ENCODE measurements around the gene SOX12.
A peak's percentile ranks its signal among the peaks of the same experiment; 100 is the strongest.
"Not testable (repeated sequence)": the region's sequence is repeated elsewhere in the genome, so short reads cannot be mapped to it uniquely, and the experiment has no call there.

SOX12 gene

GRCh38 chr20:354298-354977, 29.1 kb downstream of the SOX12 start:
- Histone ChIP-seq H3K27ac (ENCODE audit: low read length, poor library complexity, severe bottlenecking) (no peak overlapping the region), H2BK120ac (ENCODE audit: low read depth, low read length) (no peak overlapping the region), H3K14ac (ENCODE audit: low read length in 2 of 2) (peak overlapping the region in 1 of 2 experiments; percentile 49), H3K4ac (ENCODE audit: low read depth in 1 of 2, low read length in 2 of 2) (peak overlapping the region in 1 of 2 experiments; percentile 42), H3K4me3 (ENCODE audit: insufficient read depth in 1 of 2, low read depth in 1 of 2, low read length in 2 of 2) (no peak overlapping the region), H3K27me3 (ENCODE audit: control insufficient read depth in 1 of 2, insufficient read depth in 1 of 2, low read length in 2 of 2) (no peaks in the 10 kb centered on the region), H3K36me3 (ENCODE audit: control insufficient read depth in 1 of 2, insufficient read depth in 2 of 2, low read depth in 1 of 2, low read length in 2 of 2) (peaks cover 20 to 50% of the 10 kb centered on the region in 2 experiments), H3K4me1 (ENCODE audit: control insufficient read depth, insufficient read depth, low read depth, low read length) (peaks cover 4% of the 10 kb centered on the region), H2AFZ (ENCODE audit: low read depth, low read length) (no peak overlapping the region), H4K91ac (ENCODE audit: low read length) (no peak overlapping the region), H3K23ac (ENCODE audit: low read length in 2 of 2) (no peak overlapping the region), H3K79me1 (replicated peaks; ENCODE audit: low read length, poor library complexity, severe bottlenecking) (peaks cover 3% of the 10 kb centered on the region), H2BK12ac (ENCODE audit: low read length in 2 of 2) (peak overlapping the region; percentile 12 to 72), H4K8ac (ENCODE audit: low read length) (peak overlapping the region; percentile 33), H3K9ac (ENCODE audit: low read length) (peak overlapping the region; percentile 30), H2AK5ac (ENCODE audit: low read length, severe bottlenecking) (peak overlapping the region; percentile 23), H3K9me3 (ENCODE audit: control insufficient read depth, low read length) (no peaks in the 10 kb centered on the region), H3K4me2 (ENCODE audit: low read length, poor library complexity, severe bottlenecking) (no peak overlapping the region), H3K18ac (ENCODE audit: low read depth in 1 of 2, low read length in 2 of 2) (peak overlapping the region in 1 of 2 experiments; percentile 77), H2BK5ac (ENCODE audit: low read depth, low read length, poor library complexity, severe bottlenecking) (no peak overlapping the region), H2BK15ac (ENCODE audit: low read depth, poor library complexity, severe bottlenecking) (no peak overlapping the region)
- 18% methylated on average over 14 of the region's 14 CpGs for WGBS
- peak; percentile 82 for DNase-seq

GRCh38 chr20:356154-356553, 30.8 kb downstream of the SOX12 start:
- WGBS, result 81% methylated on average over 2 of the region's 2 CpGs
- H2AK5ac ChIP-seq (ENCODE audit: low read length, severe bottlenecking); H2BK12ac ChIP-seq (ENCODE audit: low read length in 2 of 2): not testable (repeated sequence)

GRCh38 chr20:356745-357144, 31.4 kb downstream of the SOX12 start:
- H3K4me2 ChIP-seq (ENCODE audit: low read length, poor library complexity, severe bottlenecking), result no peak overlapping the region
- no peak overlapping the region for H3K4ac ChIP-seq (ENCODE audit: low read depth in 1 of 2, low read length in 2 of 2)
- peaks cover 17 to 32% of the 10 kb centered on the region in 2 experiments for H3K36me3 ChIP-seq (ENCODE audit: control insufficient read depth in 1 of 2, insufficient read depth in 2 of 2, low read depth in 1 of 2, low read length in 2 of 2)
- H2BK15ac ChIP-seq (ENCODE audit: low read depth, poor library complexity, severe bottlenecking), result no peak overlapping the region
- no peak overlapping the region for H4K91ac ChIP-seq (ENCODE audit: low read length)
- no peak overlapping the region for H3K9ac ChIP-seq (ENCODE audit: low read length)
- no peaks in the 10 kb centered on the region for H3K27me3 ChIP-seq (ENCODE audit: control insufficient read depth in 1 of 2, insufficient read depth in 1 of 2, low read length in 2 of 2)
- 86% methylated on average over 10 of the region's 10 CpGs for WGBS
- H3K23ac ChIP-seq (ENCODE audit: low read length in 2 of 2), result no peak overlapping the region
- H3K9me3 ChIP-seq (ENCODE audit: control insufficient read depth, low read length), result no peaks in the 10 kb centered on the region
- no peak overlapping the region for H3K4me3 ChIP-seq (ENCODE audit: insufficient read depth in 1 of 2, low read depth in 1 of 2, low read length in 2 of 2)
- H4K8ac ChIP-seq (ENCODE audit: low read length), result no peak overlapping the region
- no peak overlapping the region for H2AFZ ChIP-seq (ENCODE audit: low read depth, low read length)
- no peak overlapping the region for H3K14ac ChIP-seq (ENCODE audit: low read length in 2 of 2)
- no peak overlapping the region for H2AK5ac ChIP-seq (ENCODE audit: low read length, severe bottlenecking)
- no peaks in the 10 kb centered on the region for H3K79me1 ChIP-seq (replicated peaks; ENCODE audit: low read length, poor library complexity, severe bottlenecking)
- no peak overlapping the region for H3K27ac ChIP-seq (ENCODE audit: low read length, poor library complexity, severe bottlenecking)
- no peak overlapping the region for H2BK5ac ChIP-seq (ENCODE audit: low read depth, low read length, poor library complexity, severe bottlenecking)
- no peak overlapping the region for H2BK120ac ChIP-seq (ENCODE audit: low read depth, low read length)
- peaks cover 17% of the 10 kb centered on the region for H3K4me1 ChIP-seq (ENCODE audit: control insufficient read depth, insufficient read depth, low read depth, low read length)
- H2BK12ac ChIP-seq (ENCODE audit: low read length in 2 of 2), result no peak overlapping the region
- no peak overlapping the region for H3K18ac ChIP-seq (ENCODE audit: low read depth in 1 of 2, low read length in 2 of 2)
- DNase-seq, result no peak

More at GRCh38 chr20:356154-356553, 30.8 kb downstream of the SOX12 start:
- Histone ChIP-seq H3K4me1 (ENCODE audit: control insufficient read depth, insufficient read depth, low read depth, low read length) (peaks cover 12% of the 10 kb centered on the region), H3K36me3 (ENCODE audit: control insufficient read depth in 1 of 2, insufficient read depth in 2 of 2, low read depth in 1 of 2, low read length in 2 of 2) (peaks cover 17 to 37% of the 10 kb centered on the region in 2 experiments)
- H2BK15ac ChIP-seq (ENCODE audit: low read depth, poor library complexity, severe bottlenecking); DNase-seq; H2BK5ac ChIP-seq (ENCODE audit: low read depth, low read length, poor library complexity, severe bottlenecking); H4K8ac ChIP-seq (ENCODE audit: low read length); H3K23ac ChIP-seq (ENCODE audit: low read length in 2 of 2); H2BK120ac ChIP-seq (ENCODE audit: low read depth, low read length); H3K79me1 ChIP-seq (replicated peaks; ENCODE audit: low read length, poor library complexity, severe bottlenecking); H3K4me2 ChIP-seq (ENCODE audit: low read length, poor library complexity, severe bottlenecking); H3K18ac ChIP-seq (ENCODE audit: low read depth in 1 of 2, low read length in 2 of 2); H3K4ac ChIP-seq (ENCODE audit: low read depth in 1 of 2, low read length in 2 of 2); H3K9ac ChIP-seq (ENCODE audit: low read length); H3K4me3 ChIP-seq (ENCODE audit: insufficient read depth in 1 of 2, low read depth in 1 of 2, low read length in 2 of 2); H3K27ac ChIP-seq (ENCODE audit: low read length, poor library complexity, severe bottlenecking); H3K27me3 ChIP-seq (ENCODE audit: control insufficient read depth in 1 of 2, insufficient read depth in 1 of 2, low read length in 2 of 2); H3K14ac ChIP-seq (ENCODE audit: low read length in 2 of 2); H2AFZ ChIP-seq (ENCODE audit: low read depth, low read length); H3K9me3 ChIP-seq (ENCODE audit: control insufficient read depth, low read length); H4K91ac ChIP-seq (ENCODE audit: low read length): not testable (repeated sequence)

- Histone ChIP-seq H3K23ac (ENCODE audit: low read length in 2 of 2) (no peak overlapping the region), H3K9ac (ENCODE audit: low read length) (peak overlapping the region; percentile 44), H3K27ac (ENCODE audit: low read length, poor library complexity, severe bottlenecking) (no peak overlapping the region), H2BK120ac (ENCODE audit: low read depth, low read length) (no peak overlapping the region), H3K4ac (ENCODE audit: low read depth in 1 of 2, low read length in 2 of 2) (no peak overlapping the region), H2AK5ac (ENCODE audit: low read length, severe bottlenecking) (no peak overlapping the region), H3K14ac (ENCODE audit: low read length in 2 of 2) (no peak overlapping the region), H3K18ac (ENCODE audit: low read depth in 1 of 2, low read length in 2 of 2) (no peak overlapping the region), H3K4me2 (ENCODE audit: low read length, poor library complexity, severe bottlenecking) (no peak overlapping the region), H2BK12ac (ENCODE audit: low read length in 2 of 2) (no peak overlapping the region), H2AFZ (ENCODE audit: low read depth, low read length) (no peak overlapping the region), H2BK15ac (ENCODE audit: low read depth, poor library complexity, severe bottlenecking) (no peak overlapping the region), H3K79me1 (replicated peaks; ENCODE audit: low read length, poor library complexity, severe bottlenecking) (no peaks in the 10 kb centered on the region), H2BK5ac (ENCODE audit: low read depth, low read length, poor library complexity, severe bottlenecking) (no peak overlapping the region), H4K8ac (ENCODE audit: low read length) (no peak overlapping the region), H3K9me3 (ENCODE audit: control insufficient read depth, low read length) (no peaks in the 10 kb centered on the region), H3K4me3 (ENCODE audit: insufficient read depth in 1 of 2, low read depth in 1 of 2, low read length in 2 of 2) (no peak overlapping the region), H3K27me3 (ENCODE audit: control insufficient read depth in 1 of 2, insufficient read depth in 1 of 2, low read length in 2 of 2) (no peaks in the 10 kb centered on the region), H3K4me1 (ENCODE audit: control insufficient read depth, insufficient read depth, low read depth, low read length) (peaks cover 25% of the 10 kb centered on the region), H4K91ac (ENCODE audit: low read length) (no peak overlapping the region), H3K36me3 (ENCODE audit: control insufficient read depth in 1 of 2, insufficient read depth in 2 of 2, low read depth in 1 of 2, low read length in 2 of 2) (peaks cover 2 to 9% of the 10 kb centered on the region in 2 experiments)
- WGBS, result 89% methylated on average over 3 of the region's 4 CpGs
- DNase-seq, result no peak
Observed at GRCh38 chr20:358891-359555, 33.7 kb downstream of the SOX12 start.
